ENCODE measurements around the gene PLA2G2F. TPM values are rescaled to one million over a fixed set of nuclear protein-coding genes. Genes with fewer than 3 reads are reported as not detected.

PLA2G2F gene
- total and polyA plus RNA-seq, 2 of the 8 experiments (the other 6 are each of a cell fraction or from before 2014, with no cell fraction given), result not detected

- Histone ChIP-seq H3K4me3 (ENCODE audit: extremely low read depth in 1 of 4, insufficient read depth in 2 of 4, low read depth in 3 of 4, low read length in 4 of 4) (no peak overlapping the region), H4K5ac (ENCODE audit: insufficient read length, low read depth, low read length) (no peak overlapping the region), H3K23me2 (ENCODE audit: low read depth, low read length) (peaks cover 4% of the 10 kb centered on the region; the same call in 1 of the 2 replicates), H4K20me1 (replicated peaks in 1 of 2; ENCODE audit: control insufficient read depth in 1 of 2, insufficient read depth in 2 of 2, low read length in 2 of 2) (no peaks in the 10 kb centered on the region), H3K27me3 (replicated peaks in 1 of 4; ENCODE audit: control insufficient read depth in 3 of 4, extremely low read depth in 1 of 4, insufficient read depth in 3 of 4, low read length in 3 of 4) (peaks cover 0 to 13% (median 9%) of the 10 kb centered on the region in 4 experiments; a peak in 5 of 7 replicates), H3K4me1 (replicated peaks in 1 of 4; ENCODE audit: control insufficient read depth in 3 of 4, insufficient read depth in 4 of 4, low read length in 3 of 4) (peaks cover 6 to 10% (median 9%) of the 10 kb centered on the region in 4 experiments; a peak in 4 of 7 replicates), H3K4me2 (ENCODE audit: insufficient read depth in 1 of 2, low read depth in 2 of 2, low read length in 2 of 2) (no peak overlapping the region), H3K79me1 (ENCODE audit: low read depth, low read length) (no peaks in the 10 kb centered on the region), H2BK20ac (ENCODE audit: low read length) (no peak overlapping the region), H2BK5ac (ENCODE audit: low read depth, low read length) (no peak overlapping the region), H3K9me3 (ENCODE audit: insufficient read depth in 2 of 2, low read depth in 1 of 2, low read length in 1 of 2) (no peaks in the 10 kb centered on the region), H3K56ac (replicated peaks; ENCODE audit: insufficient read length, low read depth, low read length) (no peak overlapping the region), H3K18ac (ENCODE audit: extremely low read depth, low read length) (no peak overlapping the region), H3K9ac (replicated peaks in 1 of 4; ENCODE audit: extremely low read depth in 1 of 4, low read depth in 3 of 4, low read length in 3 of 4) (no peak overlapping the region), H2AFZ (ENCODE audit: low read length) (no peak overlapping the region), H4K91ac (replicated peaks; ENCODE audit: insufficient read length, low read length) (no peak overlapping the region), H3K79me2 (ENCODE audit: control insufficient read depth in 1 of 2, insufficient read depth in 2 of 2, low read length in 2 of 2) (no peaks in the 10 kb centered on the region), H3K36me3 (ENCODE audit: control insufficient read depth in 2 of 4, insufficient read depth in 4 of 4, low read length in 3 of 4) (no peaks in the 10 kb centered on the region), H2BK12ac (ENCODE audit: low read depth, low read length) (no peak overlapping the region), H3K27ac (ENCODE audit: low read depth, low read length) (no peak overlapping the region), H4K8ac (ENCODE audit: extremely low read depth, insufficient read depth, low read length) (no peak overlapping the region), H3K14ac (ENCODE audit: insufficient read length) (no peak overlapping the region), H3K4ac (replicated peaks; ENCODE audit: insufficient read length, low read depth, low read length) (no peak overlapping the region), H2BK120ac (replicated peaks; ENCODE audit: low read depth, low read length) (no peak overlapping the region), H3K23ac (ENCODE audit: insufficient read length) (no peak overlapping the region), H2AK5ac (ENCODE audit: low read depth, low read length) (no peak overlapping the region), H2BK15ac (ENCODE audit: low read length) (no peak overlapping the region)
- WGBS, 2 experiments (ENCODE audit: extremely low coverage in 1 of 2, insufficient coverage in 1 of 2, insufficient read length in 1 of 2, insufficient replicate concordance in 2 of 2, low coverage in 1 of 2, low lambda C conversion rate in 2 of 2, missing lambda C conversion rate in 1 of 2), result 88% methylated on average over 4 of the region's 4 CpGs; no CpG with 5 or more reads in 1 of the 2 experiments
- POLR2A ChIA-PET (ENCODE audit: partially characterized antibody), result interaction anchor here (0.5 to 1.1 kb wide), 2 partner anchors 8 to 41 kb away, joined by 3 to 4 read pairs; no protein-coding TSS in a partner anchor
- no peak for FAIRE-seq
- CTCF ChIA-PET (ENCODE audit: partially characterized antibody), result interaction anchor here (0.7 to 4.4 kb wide), 11 partner anchors 10 to 268 kb away, joined by 3 to 31 read pairs (median 3); no protein-coding TSS in a partner anchor
- no peak for TF ChIP-seq GTF2F1 (IDR thresholded peaks at IDR 0.05; ENCODE audit: borderline replicate concordance, low read depth, low read length)
- no peak for TF ChIP-seq SIRT6 (IDR thresholded peaks at IDR 0.05; ENCODE audit: low read length)
- no peak for TF ChIP-seq RXRA (IDR thresholded peaks at IDR 0.05; ENCODE audit: insufficient read depth, low read depth, low read length)
- TF ChIP-seq FOSL1 (IDR thresholded peaks at IDR 0.05; ENCODE audit: insufficient read depth, low read depth, low read length), result no peak
- no peak for TF ChIP-seq POU5F1 (IDR thresholded peaks at IDR 0.05; ENCODE audit: low read depth, low read length)
- no peak for TF ChIP-seq SP1 (IDR thresholded peaks at IDR 0.05; ENCODE audit: low read depth, low read length)
- no peak for TF ChIP-seq KDM5A (IDR thresholded peaks at IDR 0.05; ENCODE audit: low read length)
- no peak for TF ChIP-seq TBP (IDR thresholded peaks at IDR 0.05; ENCODE audit: low read depth, low read length)
- no peak for TF ChIP-seq KDM1A (IDR thresholded peaks at IDR 0.05; ENCODE audit: borderline replicate concordance, low read length)
- DNase-seq (ENCODE audit: low read depth in 1 of 2, low spot score in 2 of 2), result no peak
These were observed 49.3 kb downstream of the PLA2G2F start for GRCh38 chr1:20188455-20188817.
